Measurements from ENCODE around the gene TMTC4.

Gene TMTC4

DNA sequence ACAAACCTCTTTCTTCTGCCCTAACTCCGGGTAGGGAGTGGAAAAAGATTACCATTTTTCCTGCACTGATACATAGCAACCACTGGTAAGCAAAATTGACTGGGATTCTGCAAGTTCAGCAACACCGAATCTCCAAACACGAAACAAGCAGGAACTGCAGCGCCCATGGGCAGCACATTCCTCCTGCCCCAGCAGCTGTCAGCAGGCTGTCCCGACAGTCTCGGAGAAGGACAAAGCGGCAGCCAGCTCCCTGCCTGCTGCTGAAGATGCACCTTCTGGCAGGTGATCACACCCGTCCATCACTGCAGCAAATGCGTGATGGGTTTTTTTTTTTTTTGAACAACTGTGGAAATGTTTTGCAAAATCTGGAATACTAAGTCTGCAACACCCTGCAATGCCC, 6.7 kb downstream of the TMTC4 start:
- peak; percentile 45 for DNase-seq (ENCODE audit: low spot score)

DNA sequence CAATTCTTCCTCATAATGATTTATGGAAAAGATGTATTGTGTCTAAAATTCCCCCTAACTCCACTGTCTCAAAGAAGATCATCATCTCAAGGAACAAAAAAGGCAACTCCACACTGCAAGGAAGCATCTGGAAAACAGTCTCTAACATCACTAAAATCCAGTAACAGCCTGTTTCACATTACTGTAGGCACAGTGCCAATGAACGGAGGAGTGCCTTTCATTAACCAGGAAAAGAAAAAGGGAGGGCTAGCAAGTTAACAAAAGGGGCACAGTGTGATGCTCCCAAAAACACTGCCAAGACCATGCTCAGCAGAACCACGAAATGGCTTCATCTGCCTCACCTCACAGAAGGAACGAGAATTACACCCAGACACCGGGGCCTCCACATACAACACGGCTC, 8.5 kb downstream of the TMTC4 start:
- no peak for DNase-seq (ENCODE audit: low spot score)

DNA sequence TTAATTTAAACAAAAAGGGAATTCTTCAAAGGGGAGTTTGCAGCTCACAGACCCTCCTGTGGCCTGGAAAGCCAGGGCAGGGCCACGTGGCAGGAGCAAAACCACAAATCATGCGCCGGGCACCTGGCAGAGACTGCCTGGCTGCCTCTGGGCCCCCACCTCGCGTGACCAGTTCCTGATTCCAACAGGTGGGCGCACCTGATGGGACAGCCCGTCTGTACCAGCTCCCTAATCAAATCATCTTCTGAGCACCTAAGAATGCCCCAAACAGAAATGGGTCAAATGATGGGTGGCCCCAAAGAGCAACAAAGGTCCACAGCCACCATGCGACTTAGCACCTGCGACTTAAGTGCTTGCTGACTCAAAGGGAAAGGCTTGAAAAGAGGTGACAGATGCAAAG, 9.2 kb downstream of the TMTC4 start:
- DNase-seq (ENCODE audit: low spot score): no peak

DNA sequence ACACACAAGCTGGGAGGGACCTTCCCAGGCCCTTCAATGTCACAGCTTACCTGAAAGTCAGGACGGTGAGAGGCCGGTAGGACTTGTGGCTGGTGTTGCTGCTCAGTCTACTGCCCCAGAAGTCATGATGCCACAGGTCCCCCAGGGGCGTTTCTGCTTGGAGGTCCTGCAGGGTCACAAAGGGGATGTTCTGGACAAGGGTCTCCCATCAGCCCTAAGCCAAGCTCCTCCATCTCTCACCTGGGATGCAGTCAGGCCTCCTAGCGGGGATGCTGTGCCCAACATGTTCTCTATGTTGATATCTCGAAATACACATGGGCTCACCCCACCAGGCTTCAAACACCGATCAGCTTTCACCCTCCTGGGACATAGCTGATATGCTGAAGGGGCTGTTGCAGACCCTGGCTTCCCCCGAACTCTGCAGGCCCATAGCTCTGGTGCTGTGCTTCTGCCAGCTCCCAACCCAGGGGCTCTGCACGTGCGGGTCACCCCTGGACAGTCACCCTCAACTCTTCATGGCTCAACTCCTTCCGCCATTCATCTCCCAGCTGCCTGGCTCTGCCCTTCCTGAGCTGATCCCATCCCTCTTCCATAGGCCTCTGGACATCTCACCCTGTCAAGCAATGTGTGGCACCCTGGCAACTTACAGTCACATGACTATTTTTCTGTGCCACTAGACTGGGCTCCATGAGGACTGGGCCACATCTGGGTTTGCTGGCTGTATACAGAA, 10.3 kb downstream of the TMTC4 start:
- no peak for DNase-seq (ENCODE audit: low spot score)

DNA sequence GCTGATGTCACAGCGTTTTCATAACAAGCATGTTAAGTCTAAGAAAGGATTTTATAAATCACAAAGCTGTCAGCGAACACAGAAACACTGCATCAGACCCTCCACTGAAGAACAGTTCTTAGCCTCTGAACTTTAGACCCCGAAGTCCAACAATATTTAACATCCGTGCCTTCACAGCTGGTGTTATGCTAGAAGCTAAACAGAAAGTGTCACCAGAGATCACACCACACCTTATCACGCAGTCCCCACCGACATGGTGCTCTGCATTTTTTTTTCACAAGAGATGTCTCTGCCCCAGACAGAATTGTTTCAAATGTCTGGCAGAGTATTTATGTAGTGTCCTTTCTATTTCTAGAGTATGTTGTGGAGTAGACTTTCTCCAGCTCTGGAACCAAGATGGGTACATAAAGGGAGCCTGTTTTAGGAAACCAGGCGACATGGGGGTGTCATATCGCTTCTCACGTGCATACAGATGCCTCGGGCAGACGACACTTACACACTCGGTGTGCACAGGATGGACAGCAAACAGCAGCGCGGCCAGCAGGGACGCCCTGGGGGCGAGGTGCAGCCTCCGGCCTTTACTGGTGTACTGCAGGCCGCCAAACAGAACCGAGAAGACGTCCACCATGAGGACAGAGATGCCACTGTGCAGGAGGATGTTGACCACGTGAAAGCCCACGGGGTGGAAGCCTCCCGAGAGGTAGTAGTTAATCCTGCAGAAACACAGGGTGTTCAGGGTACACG, 12.0 kb downstream of the TMTC4 start:
- DNase-seq (ENCODE audit: low spot score): no peak

DNA sequence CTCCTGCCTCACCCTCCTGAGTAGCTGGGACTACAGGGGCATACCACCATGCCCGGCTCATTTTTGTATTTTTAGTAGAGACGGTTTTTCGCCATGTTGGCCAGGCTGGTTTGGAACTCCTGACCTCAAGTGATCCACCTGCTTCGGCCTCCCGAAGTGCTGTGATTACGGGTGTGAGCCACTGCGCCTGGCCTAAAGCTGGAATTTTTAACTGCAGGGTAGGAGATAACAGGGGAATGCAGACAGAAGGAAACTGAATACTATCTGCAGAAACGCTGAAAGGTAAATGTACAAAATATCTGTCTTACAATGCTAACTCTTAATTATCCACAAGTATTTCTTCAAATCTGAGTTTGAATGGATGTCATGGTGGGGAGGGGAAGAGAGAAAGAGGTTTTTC, 13.8 kb downstream of the TMTC4 start:
- no peak for DNase-seq (ENCODE audit: low spot score)

DNA sequence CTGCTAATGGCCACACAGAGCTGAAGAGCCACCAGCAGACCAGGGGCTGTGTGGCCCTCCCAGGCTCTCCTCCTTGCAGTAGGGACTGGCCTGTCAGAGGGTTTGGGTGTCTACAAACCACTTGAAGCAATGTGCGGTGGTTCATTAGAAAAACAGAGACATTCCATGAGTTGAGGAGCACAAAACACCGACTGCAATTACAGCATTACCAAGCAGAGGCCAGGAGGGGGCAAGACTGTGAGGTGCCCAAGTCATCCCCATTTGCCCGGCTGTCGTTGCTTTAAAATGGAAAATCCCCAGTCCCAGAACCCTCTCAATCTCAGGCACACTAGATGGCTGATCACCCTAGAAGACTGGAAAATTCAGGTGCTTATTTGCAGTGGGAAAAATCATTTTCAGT, 15.0 kb downstream of the TMTC4 start:
- no peak for DNase-seq (ENCODE audit: low spot score)

DNA sequence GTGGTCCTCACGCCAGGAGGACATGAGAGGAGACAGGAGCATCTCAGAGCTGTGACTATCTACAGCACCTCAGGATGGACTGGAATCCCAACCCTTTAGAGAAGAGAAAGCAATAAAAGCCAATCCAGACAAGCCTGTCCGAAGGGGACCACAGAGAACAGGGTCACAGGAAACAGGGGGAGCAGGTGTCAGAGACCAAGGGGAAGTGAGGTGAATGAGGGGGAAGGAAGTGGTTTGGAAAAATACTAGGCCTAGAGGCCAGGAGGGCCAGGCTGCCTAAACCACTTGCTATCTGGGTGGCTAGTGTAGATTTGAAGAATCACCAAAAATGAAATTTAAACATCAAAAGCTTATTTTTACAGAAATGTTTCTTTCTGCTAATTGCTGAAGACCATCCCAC, 16.2 kb downstream of the TMTC4 start:
- no peak for DNase-seq (ENCODE audit: low spot score)

DNA sequence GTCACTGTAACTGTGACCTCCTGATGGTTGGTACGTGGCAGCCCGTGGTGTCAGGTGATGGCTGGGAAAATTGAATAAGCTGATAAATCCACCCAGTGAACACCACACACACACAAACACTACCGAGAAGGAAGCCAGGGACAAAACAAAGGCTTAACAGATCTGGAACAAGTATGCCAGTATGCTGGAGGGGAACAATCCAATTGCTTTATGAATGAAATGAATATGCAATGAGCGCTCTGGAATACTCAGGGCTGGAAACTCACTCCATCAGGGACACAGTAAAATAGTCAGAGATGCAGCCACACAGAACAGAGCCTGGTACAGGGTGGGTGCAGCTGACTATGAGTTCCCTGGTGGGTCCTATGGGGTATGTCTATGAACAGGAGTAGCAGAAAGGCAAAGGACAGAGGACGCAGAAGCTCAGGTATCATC, 16.7 kb downstream of the TMTC4 start:
- no peak for DNase-seq (ENCODE audit: low spot score)

DNA sequence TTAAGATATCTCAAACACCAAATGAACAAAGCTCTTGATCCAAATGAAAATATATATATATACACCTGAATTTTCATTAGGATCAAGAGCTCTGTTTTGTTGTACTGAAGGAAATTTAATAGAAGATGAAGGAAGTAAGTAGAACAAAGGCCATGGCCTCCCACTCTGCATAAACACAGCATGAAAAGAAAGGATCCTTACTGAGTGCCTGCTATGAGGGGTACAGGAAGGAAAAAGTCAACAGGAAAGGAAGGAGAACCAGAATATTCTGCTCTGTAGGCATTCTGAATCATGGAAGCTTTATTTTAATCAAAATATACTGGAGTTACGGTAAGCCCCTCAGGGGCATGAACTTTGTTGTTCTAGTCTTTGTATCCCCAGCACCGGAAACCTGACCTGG, 22.1 kb downstream of the TMTC4 start:
- no peak for DNase-seq (ENCODE audit: low spot score)

DNA sequence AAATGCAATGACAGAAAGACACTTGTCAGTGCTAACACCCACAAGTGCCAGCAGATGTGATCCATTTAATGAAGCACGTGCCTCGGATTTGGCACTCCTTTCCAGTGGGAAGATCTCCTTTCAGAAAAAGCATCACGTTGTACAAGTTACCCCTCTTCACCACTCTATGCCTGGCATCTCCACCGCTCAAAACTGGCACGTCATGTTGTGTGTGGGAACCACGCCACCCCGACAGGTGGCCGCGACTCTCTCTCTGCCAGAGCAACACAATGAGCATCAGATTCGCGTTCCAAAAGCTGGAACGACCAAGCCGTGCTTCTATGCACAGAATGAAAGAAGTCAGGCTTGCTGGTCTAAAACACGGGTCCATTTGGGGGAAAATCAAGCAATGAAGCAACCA, 24.3 kb downstream of the TMTC4 start:
- DNase-seq (ENCODE audit: low spot score): peak; percentile 96

DNA sequence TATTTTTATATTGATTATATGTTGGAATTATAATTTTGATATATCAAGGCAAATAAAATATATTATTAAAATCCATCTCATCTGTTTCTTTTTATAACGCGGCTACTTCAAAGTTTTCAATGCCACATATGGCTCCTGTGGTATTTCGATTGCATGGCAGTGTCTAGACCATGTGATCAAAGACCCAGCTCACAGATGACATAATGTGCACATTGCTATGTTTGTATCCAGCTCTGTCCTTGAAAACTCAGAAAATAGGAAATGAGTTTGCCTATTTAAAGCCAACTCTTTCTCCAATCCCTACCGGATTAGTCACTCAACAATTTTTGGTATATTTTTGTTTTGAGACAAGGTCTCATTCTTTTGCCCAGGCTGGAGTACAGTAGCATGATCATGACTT, 26.2 kb downstream of the TMTC4 start:
- DNase-seq (ENCODE audit: low spot score): no peak

DNA sequence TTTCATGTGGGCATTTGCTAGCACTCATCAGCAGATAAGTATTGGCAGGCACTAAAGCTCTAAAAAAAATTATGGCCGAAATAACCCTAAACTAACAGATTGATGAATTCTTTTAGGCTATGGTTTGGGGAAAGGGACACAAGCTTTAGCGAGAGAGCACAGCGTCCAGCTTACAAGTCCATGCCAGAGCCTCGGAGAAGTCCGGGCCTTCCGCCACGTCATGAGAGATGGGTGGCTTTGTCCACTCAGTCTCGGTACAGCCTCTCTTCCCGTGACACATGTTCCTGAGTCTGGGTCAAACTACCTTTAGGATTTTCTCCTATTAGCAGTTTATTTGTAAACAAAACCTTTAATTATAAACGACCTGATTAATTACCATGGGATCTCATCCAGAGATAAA, 27.7 kb downstream of the TMTC4 start:
- no peak for DNase-seq (ENCODE audit: low spot score)

DNA sequence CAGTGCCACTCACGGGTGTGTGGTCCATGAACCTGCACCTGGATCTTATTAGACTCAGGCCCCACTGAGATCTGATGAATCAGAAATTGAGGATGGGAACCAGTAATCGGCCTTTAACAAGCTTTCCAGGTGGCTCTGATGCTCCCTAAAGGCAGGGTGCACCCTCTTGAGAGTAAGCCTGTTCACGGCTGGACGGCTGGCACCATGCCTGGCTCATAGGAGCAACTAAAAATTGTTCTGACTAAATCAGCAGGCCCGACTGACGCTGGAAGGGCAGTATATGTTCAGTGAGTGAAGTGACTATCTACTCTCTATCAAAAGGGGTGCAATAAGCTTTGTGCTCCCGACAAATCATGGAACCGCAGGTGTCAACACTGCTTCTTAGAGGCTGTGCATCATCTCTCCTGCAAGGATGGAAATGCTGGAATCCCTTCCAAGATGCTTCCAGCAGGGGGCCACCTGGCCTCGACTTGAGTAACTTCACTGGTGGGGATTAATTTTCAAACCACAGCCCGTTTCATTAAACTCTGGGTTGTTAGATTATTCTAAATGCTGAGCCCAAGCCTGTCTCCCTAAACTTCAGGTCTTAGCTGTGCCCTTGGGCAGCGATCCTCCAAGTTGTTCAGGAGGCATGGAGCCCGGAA, 28.4 kb downstream of the TMTC4 start:
- DNase-seq (ENCODE audit: low spot score): peak; percentile 42

DNA sequence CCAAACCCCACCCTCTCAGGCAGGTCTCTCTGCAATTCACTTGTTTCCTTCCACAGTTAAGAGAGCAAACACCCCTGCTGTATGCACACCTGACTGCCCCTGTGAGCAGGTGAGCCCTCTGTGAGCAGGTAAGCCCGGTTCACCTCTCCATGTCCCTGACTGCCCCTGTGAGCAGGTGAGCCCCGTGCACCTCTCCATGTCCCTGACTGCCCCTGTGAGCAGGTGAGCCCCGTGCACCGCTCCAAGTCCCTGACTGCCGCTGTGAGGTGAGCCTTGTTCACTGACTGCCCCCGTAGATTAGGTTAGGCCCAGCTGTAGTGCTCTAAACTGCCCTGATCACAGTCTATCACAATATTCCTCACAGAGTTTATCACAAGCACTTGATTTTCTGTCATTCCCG, 29.2 kb downstream of the TMTC4 start:
- DNase-seq (ENCODE audit: low spot score): no peak

DNA sequence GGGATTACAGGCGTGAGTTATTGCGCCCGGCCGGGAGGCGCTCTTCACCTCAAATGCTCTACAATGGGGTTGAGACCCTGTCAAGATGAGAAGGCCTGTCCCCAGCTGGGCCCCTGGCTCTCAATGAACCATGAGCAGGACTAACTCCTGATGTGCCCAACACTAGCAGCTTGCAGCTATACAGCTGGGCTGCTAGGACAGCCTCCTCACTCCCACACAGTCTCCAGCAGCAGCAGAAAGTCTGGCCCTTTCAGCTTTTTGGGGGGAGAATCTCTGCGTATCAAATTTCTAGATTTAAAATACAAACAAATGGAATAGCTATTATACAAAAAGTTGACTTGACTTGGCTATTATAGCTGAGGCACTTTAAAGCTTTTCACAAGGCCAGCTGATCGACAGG, 30.2 kb downstream of the TMTC4 start:
- no peak for DNase-seq (ENCODE audit: low spot score)

DNA sequence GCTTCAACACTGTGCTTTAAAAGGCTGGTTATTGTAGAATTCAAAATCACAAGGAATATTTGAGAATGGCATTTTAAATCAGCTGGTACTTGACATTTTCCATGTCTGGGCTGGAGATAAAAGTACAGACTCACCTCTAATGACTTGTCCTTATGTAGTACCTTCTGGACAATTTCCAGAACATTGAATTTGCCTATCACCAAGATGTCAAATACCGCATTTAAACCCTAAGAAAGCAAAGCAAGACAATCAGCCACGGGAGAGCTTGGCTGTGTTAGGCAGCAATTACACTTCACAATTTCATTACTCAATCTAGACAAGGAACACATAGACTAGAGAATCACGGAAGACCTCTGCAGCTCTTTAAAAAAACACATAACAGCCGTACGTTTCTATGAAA, 36.8 kb downstream of the TMTC4 start:
- DNase-seq (ENCODE audit: low spot score): no peak

DNA sequence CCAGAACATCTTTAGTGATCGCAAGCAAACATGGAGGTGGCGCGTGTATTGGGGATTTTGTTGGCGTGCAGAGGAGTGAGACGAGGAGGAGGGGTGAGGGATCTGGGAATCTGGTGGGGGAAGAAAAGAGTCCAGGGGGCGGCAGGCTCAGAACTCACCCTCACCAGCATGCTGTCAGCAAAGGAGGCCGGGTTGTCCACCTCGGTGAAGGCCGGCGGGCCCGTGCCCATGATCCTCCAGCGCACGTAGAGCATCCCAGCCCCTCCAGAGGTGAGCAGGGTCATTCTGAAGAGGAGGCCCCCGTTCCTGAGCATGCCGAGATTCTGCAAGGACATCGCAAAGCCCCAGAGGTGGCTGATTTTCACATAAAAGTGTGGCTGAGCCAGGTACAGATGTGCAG, 37.2 kb downstream of the TMTC4 start:
- no peak for DNase-seq (ENCODE audit: low spot score)

DNA sequence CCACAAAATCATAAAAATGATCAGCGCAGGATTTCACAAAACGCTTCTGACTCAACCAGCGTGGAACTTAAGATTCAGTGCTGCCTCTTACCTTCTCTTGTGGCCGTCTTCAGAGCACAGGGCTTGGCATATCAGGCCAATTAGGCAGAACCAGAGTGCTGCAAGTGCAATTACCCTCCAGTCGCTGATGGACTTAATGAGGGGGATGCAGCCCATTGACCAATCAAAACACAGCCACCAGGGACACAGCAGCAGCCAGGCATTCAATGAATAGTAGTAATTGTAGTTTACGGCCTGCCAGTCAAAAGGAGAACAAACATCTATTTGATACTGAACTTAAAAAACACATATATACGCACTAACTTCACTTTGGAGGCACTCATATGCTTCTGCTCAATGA, 38.2 kb downstream of the TMTC4 start:
- DNase-seq (ENCODE audit: low spot score): no peak

DNA sequence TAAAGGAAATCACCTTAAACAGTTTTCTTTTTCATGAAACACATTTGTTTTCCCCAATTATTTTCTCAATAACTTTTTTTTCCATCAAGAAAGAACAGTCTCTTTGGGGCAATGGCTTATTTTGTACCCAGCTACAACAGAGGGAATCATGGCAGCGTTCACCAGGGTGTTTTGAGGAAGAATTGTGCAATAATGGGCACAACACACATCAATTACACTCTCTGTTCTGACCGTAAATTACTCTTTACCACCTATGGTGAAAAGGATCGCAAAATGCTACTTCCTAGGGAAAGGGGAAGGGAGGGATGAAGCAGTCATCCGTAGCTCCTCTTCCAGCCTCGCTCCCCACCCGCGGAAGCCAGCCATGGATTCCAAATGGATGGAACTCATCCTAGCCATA, 38.6 kb downstream of the TMTC4 start:
- DNase-seq (ENCODE audit: low spot score): no peak

DNA sequence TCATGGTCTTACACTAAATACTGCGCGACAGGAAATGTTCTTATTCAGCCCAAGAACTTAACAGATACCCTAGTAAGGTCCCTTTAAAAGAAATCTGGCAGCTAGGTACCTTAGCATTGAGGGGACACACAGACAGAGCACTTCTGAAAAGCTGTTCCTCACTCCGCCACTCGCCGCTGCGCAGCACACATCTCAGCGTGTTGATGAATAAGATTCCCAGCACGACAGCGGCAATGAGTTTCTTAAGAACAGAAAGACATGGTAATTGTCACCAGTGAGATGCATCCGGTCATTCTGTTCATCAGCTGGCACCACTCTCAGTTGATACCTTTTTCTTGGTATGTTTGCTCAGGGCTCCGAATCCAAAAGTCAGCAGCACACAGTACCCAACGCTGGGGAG, 39.9 kb downstream of the TMTC4 start:
- DNase-seq (ENCODE audit: low spot score): no peak

DNA sequence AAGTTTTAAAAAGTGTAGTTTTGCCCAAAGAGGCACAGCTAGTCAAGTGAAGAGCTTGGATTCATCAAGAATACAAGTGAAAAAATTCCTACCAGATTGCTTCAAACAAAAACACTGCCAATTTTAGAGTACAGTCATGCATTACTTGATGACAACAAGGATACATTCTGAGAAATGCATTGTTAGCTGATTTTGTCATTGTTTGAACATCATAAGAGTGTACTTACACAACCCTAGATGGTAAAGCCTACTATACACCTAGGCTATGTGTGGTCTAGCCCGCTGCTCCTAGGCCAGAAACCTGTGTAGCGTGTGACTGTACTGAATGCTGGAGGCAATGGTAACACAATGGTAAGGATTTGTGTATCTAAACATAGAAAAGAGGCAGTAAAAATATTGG, 41.1 kb downstream of the TMTC4 start:
- DNase-seq (ENCODE audit: low spot score): no peak

DNA sequence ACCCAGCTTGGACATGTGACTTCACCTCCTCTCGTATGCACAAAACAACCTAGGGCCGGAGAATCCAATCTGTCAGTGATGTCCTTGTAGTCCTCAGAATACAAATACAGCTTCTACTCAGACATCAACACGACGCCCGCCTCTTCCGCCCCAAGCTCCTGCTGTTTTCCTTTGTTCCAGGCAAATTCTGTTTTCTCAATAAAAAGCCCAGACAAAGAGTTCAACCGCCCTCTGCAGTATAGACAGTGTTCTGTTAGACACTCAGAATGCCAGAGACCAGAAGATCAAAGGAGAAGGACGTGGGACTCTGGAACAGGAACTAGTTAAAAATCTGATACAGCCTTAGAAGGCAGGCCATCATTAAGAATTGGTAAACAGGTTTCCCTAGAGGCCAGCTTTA, 44.0 kb downstream of the TMTC4 start:
- peak; percentile 69 for DNase-seq (ENCODE audit: low spot score)

Measured in cerebellar cortex (tissue), 1 donor.